Measurements from ENCODE around the gene TRAF1.

GRCh38 chr9:120923620-120924328 is 2.8 kb downstream of the TRAF1 start:
- TF ChIP-seq CTCF (IDR thresholded peaks at IDR 0.05; ENCODE audit: low read depth, low read length) (no peak), EZH2phosphoT487 (IDR thresholded peaks at IDR 0.05; ENCODE audit: low read depth) (no peak)
